CD4-positive, alpha-beta T cell treated with Interleukin-17A for 1 hour (primary cell): ENCODE results near the gene NELFB.
"Not testable (repeated sequence)": the region's sequence is repeated elsewhere in the genome, so short reads cannot be mapped to it uniquely, and the experiment has no call there.

Experiments
- DNase-seq: peaks from one replicate; pipeline ENCODE4 v3.0.0-alpha.2; 2020

Gene NELFB

GRCh38 chr9:137247916-137248175 lies 7.3 kb upstream of the NELFB start:
- no peak for DNase-seq

GRCh38 chr9:137250329-137251193 lies 4.6 kb upstream of the NELFB start:
- no peak for DNase-seq

- no peak for DNase-seq
These were observed 4.0 kb upstream of the NELFB start, which contains the start of gene STPG3 for GRCh38 chr9:137251194-137251461. Gene STPG3 (plus strand): TSS chr9:137251286. CDS start chr9:137251287, 1 bp downstream.

GRCh38 chr9:137251490-137252268 lies 3.4 kb upstream of the NELFB start:
- DNase-seq = no peak

- no peak for DNase-seq
These were observed 2.3 kb upstream of the NELFB start for GRCh38 chr9:137252555-137253506.

GRCh38 chr9:137253717-137254623 lies 1.2 kb upstream of the NELFB start:
- DNase-seq = no peak

- no peak for DNase-seq
These were observed 454 bp downstream of the NELFB start for GRCh38 chr9:137255448-137256114.

GRCh38 chr9:137256362-137256761 lies 1.2 kb downstream of the NELFB start:
- no peak for DNase-seq

GRCh38 chr9:137256856-137257255 lies 1.7 kb downstream of the NELFB start:
- DNase-seq = no peak

GRCh38 chr9:137262173-137262908 lies 7.2 kb downstream of the NELFB start:
- DNase-seq = not testable (repeated sequence)

GRCh38 chr9:137262909-137263285 lies 7.8 kb downstream of the NELFB start:
- DNase-seq = no peak

GRCh38 chr9:137263506-137263905 lies 8.4 kb downstream of the NELFB start:
- DNase-seq = no peak

GRCh38 chr9:137264067-137264466 lies 8.9 kb downstream of the NELFB start:
- no peak for DNase-seq

- no peak for DNase-seq
These were observed 10.5 kb downstream of the NELFB start for GRCh38 chr9:137265496-137266161.

GRCh38 chr9:137266162-137266527 lies 11.0 kb downstream of the NELFB start:
- DNase-seq = no peak

- no peak for DNase-seq
These were observed 11.7 kb downstream of the NELFB start for GRCh38 chr9:137266585-137267453.

- DNase-seq = no peak
These were observed 12.8 kb downstream of the NELFB start for GRCh38 chr9:137267933-137268355.

GRCh38 chr9:137268538-137269201 lies 13.5 kb downstream of the NELFB start:
- DNase-seq = no peak
